RPMI8226 (cell line): ENCODE results near the gene GMNC.
A peak's percentile ranks its signal among the peaks of the same experiment; 100 is the strongest.

ENCODE experiments used
- DNase-seq: peaks from one replicate; pipeline ENCODE4 v3.0.0-alpha.2; 2015

Gene GMNC

DNA sequence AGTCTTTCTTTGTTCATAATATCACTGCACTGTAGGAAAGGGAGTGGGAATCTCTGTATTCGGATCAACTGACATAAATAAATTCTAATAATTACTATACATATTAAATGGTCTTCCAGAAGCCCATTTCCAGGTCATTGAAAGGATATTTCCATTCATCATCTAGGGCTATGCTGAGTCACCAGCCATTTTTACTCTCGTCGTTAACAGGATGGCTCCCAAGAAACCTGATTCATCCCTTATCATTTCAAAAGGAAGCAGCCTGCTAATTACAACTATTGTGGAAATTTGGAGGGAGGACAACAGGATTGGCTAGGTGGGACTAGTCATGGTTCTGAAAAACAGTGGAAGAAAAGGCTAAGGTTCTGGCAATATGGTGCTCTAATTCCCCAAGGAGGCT is 13.6 kb downstream of the GMNC start:
- no peak for DNase-seq

DNA sequence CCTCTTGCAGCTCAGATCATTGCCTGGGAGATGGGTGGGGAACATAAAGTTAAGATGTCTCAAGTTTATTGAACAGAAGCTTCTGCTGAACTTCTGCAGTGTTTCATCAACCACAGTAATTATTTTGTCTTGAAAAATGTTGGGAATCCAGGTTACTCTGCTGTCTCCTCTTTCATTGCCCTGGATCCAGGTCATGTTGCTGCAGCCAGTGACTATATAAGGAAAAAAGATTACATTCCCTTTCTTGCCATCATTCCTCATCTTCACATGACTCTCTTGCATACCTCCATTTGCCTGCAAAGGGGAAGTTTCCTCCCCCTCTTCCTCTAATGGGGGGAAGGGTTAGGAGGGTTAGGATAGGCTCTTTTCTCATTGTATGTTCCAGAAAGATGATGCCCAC is 15.1 kb downstream of the GMNC start:
- no peak for DNase-seq

DNA sequence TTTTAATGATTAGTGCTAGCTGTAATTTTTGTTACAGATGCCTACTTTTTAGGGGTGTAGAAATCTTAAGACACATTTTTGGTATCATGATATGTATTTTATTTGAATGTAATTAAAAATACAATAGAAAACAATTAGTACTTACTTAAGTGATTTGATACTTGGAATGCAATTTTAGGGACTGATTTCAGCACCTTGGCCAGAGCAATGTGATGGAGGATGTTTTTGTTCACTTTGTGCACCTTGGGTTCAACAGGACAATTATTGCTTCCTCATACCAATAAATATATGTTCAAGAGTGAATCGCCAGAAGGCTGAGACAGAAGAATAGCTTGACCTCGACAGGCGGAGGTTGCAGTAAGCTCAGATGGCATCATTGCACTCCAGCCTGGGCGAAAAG is 22.3 kb downstream of the GMNC start:
- no peak for DNase-seq

GRCh38 chr3:190831225-190831624 is 31.3 kb downstream of the GMNC start:
- no peak for DNase-seq

DNA sequence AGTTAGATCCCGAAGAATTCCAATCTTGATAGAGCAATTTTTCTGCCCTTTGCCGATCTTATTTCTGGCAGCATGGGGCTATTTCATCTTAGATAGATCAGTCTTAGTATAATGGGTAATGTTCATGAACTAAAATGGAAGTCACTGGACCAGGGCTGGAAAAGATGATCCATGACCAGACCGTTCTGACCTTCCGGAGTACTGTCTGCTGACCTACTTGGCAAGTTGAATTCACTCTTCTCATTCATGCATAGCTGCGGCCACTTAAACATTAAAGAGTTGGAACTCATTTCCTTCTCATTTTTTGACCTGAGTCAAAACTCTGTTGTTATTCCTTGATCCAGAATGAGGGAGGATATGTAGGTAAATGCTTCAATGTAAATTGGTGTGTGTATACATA is 32.5 kb downstream of the GMNC start:
- DNase-seq = no peak

- no peak for DNase-seq
Measured at GRCh38 chr3:190826018-190826417, 36.5 kb downstream of the GMNC start.

- DNase-seq = no peak
Measured at GRCh38 chr3:190825386-190826016, 37.0 kb downstream of the GMNC start.

DNA sequence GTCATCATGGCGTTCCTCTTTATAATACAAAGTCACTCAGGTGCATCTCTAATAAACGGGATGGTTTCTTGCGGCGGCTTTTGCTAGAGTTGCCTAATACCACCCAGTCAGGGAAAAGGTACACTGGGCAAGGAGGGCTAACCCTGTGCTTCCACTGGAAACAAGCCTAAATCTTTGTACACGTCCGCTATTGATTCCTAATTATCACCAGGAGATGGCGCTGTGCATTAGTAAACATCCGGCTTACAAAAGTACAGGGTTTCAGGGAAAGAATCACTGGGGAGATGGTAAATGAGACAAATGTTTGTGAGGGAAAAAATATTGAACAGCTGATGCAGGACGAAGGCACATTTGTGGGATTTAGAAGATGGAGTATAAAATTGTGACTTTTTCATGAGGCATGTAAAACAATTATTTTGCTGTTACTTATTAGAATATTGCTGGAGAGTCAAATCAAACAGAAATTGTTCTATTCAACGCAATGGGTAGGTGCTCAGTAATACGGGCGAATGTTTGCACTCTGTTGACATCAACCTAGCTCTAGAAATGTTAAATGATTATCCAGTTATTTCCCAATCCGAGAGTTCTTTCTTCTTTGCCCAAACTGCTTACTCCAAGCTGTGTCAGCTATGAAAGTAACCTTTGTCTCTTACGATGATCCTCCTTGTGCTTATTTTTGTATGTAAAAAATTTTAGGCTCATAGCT is 50.6 kb downstream of the GMNC start:
- DNase-seq = peak; percentile 72

- no peak for DNase-seq
Measured at GRCh38 chr3:190810957-190811356, 51.5 kb downstream of the GMNC start.

GRCh38 chr3:190809351-190809750 is 53.1 kb downstream of the GMNC start:
- no peak for DNase-seq

GRCh38 chr3:190807719-190808375 is 54.6 kb downstream of the GMNC start:
- no peak for DNase-seq
